OCI-LY3 (cell line): Measurements from ENCODE around the gene ATP10B.
A peak's percentile ranks its signal among the peaks of the same experiment; 100 is the strongest.

Experiments
- H2AFZ ChIP-seq: fragments of 200-600, 300-600 bp; shearing (Covaris generic); 2 replicates; pipeline ENCODE4 v1.6.0; 2014; ENCODE audit warnings: antibody characterized with exemption, low read depth, low read length
- H3K27ac ChIP-seq: fragments of 200-600, 300-600 bp; sonication (generic); 2 replicates; pipeline ENCODE4 v1.5.1; 2014; ENCODE audit warnings: mild to moderate bottlenecking, low read length, moderate library complexity, mixed read lengths
- H3K27me3 ChIP-seq: fragments of 200-600, 300-600 bp; sonication (generic); 2 replicates; pipeline ENCODE4 v1.6.1; 2014; ENCODE audit warnings: low read depth, low read length, mixed read lengths
- H3K36me3 ChIP-seq: fragments of 200-600, 300-600 bp; sonication (generic); replicated peaks from 2 replicates; pipeline ENCODE3; 2014; ENCODE audit warnings: low read depth, low read length, mixed read lengths
- H3K4me1 ChIP-seq: fragments of 300-600, 200-600 bp; sonication (generic); 2 replicates; pipeline ENCODE4 v1.6.1; 2014; ENCODE audit warnings: low read length, mixed read lengths
- H3K4me2 ChIP-seq: fragments of 200-600, 300-600 bp; sonication (generic); 2 replicates; pipeline ENCODE4 v1.6.1; 2014; ENCODE audit warnings: low read length, mixed read lengths
- H3K4me3 ChIP-seq: fragments of 300-600, 200-600 bp; sonication (generic); 2 replicates; pipeline ENCODE4 v1.5.1; 2014; ENCODE audit warnings: antibody characterized with exemption, mild to moderate bottlenecking, low read length, moderate library complexity
- H3K79me2 ChIP-seq: fragments of 300-600, 200-600 bp; shearing (Covaris generic); 2 replicates; pipeline ENCODE4 v1.6.1; 2014; ENCODE audit warnings: mild to moderate bottlenecking, low read length, mixed read lengths
- H3K9ac ChIP-seq: fragments of 300-600, 200-600 bp; shearing (Covaris generic); 2 replicates; pipeline ENCODE4 v1.6.0; 2014; ENCODE audit warnings: mild to moderate bottlenecking, low read length, moderate library complexity
- H3K9me3 ChIP-seq: fragments of 200-600, 300-600 bp; shearing (Covaris generic); 2 replicates; pipeline ENCODE4 v1.6.1; 2014; ENCODE audit warnings: low read length, mixed read lengths; ENCODE audit not compliant: insufficient read depth
- H4K20me1 ChIP-seq: fragments of 200-600, 300-600 bp; sonication (generic); 2 replicates; pipeline ENCODE4 v1.6.1; 2016; ENCODE audit warnings: low read length, mixed read lengths; ENCODE audit not compliant: insufficient read depth
- CTCF ChIP-seq: fragments of 200-600, 300-600 bp; sonication (generic); IDR thresholded peaks from 2 replicates; pipeline ENCODE4 v1.5.1; 2014; ENCODE audit warnings: antibody characterized with exemption, low read length, low read depth
- EZH2phosphoT487 ChIP-seq: fragments of 200-600 bp; shearing (Covaris generic); IDR thresholded peaks from 2 replicates; pipeline ENCODE4 v1.6.1; 2018; ENCODE audit warnings: antibody characterized with exemption, mixed run types, low read depth

The ATP10B gene

GRCh38 chr5:160703547-160704189 lies 148.3 kb downstream of the ATP10B start:
- no peak overlapping the region for H3K27ac ChIP-seq
- H3K9ac ChIP-seq: no peak overlapping the region
- H2AFZ ChIP-seq: no peak overlapping the region
- TF ChIP-seq EZH2phosphoT487 (no peak), CTCF (no peak)
- H3K36me3 ChIP-seq: no peaks in the 10 kb centered on the region
- peaks cover 5% of the 10 kb centered on the region; the same call in 1 of the 2 replicates for H3K9me3 ChIP-seq
- no peaks in the 10 kb centered on the region for H4K20me1 ChIP-seq
- H3K4me2 ChIP-seq: no peak overlapping the region
- H3K4me3 ChIP-seq: no peak overlapping the region
- H3K79me2 ChIP-seq: no peaks in the 10 kb centered on the region
- H3K4me1 ChIP-seq: peaks cover 14% of the 10 kb centered on the region
- peaks cover 27% of the 10 kb centered on the region for H3K27me3 ChIP-seq

GRCh38 chr5:160702934-160703333 lies 149.1 kb downstream of the ATP10B start:
- H3K4me2 ChIP-seq: 0 out of 2 replicates have a peak overlapping the region, but pooled peaks have one; percentile 30
- H3K27me3 ChIP-seq: peaks cover 27% of the 10 kb centered on the region
- TF ChIP-seq EZH2phosphoT487 (no peak), CTCF (no peak)
- peaks cover 17% of the 10 kb centered on the region for H3K4me1 ChIP-seq
- H3K79me2 ChIP-seq: no peaks in the 10 kb centered on the region
- H4K20me1 ChIP-seq: no peaks in the 10 kb centered on the region
- no peaks in the 10 kb centered on the region for H3K36me3 ChIP-seq
- H3K4me3 ChIP-seq: no peak overlapping the region
- no peak overlapping the region for H3K9ac ChIP-seq
- no peak overlapping the region for H2AFZ ChIP-seq
- no peak overlapping the region for H3K27ac ChIP-seq
- peaks cover 5% of the 10 kb centered on the region; the same call in 1 of the 2 replicates for H3K9me3 ChIP-seq

- Histone ChIP-seq H3K27me3 (peaks cover 22% of the 10 kb centered on the region), H3K79me2 (no peaks in the 10 kb centered on the region), H3K4me1 (peaks cover 17% of the 10 kb centered on the region), H3K36me3 (no peaks in the 10 kb centered on the region), H2AFZ (no peak overlapping the region), H3K4me2 (0 out of 2 replicates have a peak overlapping the region, but pooled peaks have one; percentile 30), H3K9ac (no peak overlapping the region), H4K20me1 (no peaks in the 10 kb centered on the region), H3K4me3 (no peak overlapping the region), H3K27ac (no peak overlapping the region), H3K9me3 (peaks cover 5% of the 10 kb centered on the region; the same call in 1 of the 2 replicates)
- TF ChIP-seq CTCF (no peak), EZH2phosphoT487 (no peak)
Observed at GRCh38 chr5:160702311-160702803, 149.7 kb downstream of the ATP10B start.

GRCh38 chr5:160701403-160701802 lies 150.6 kb downstream of the ATP10B start:
- H3K9me3 ChIP-seq: peaks cover 5% of the 10 kb centered on the region; the same call in 1 of the 2 replicates
- no peak overlapping the region for H3K4me3 ChIP-seq
- H3K4me1 ChIP-seq: peaks cover 17% of the 10 kb centered on the region
- no peaks in the 10 kb centered on the region for H4K20me1 ChIP-seq
- H3K36me3 ChIP-seq: no peaks in the 10 kb centered on the region
- H3K79me2 ChIP-seq: no peaks in the 10 kb centered on the region
- no peak overlapping the region for H3K9ac ChIP-seq
- no peak overlapping the region for H3K4me2 ChIP-seq
- no peak overlapping the region for H2AFZ ChIP-seq
- TF ChIP-seq EZH2phosphoT487 (no peak), CTCF (no peak)
- H3K27me3 ChIP-seq: peaks cover 23% of the 10 kb centered on the region
- no peak overlapping the region for H3K27ac ChIP-seq
